Keratinocyte (primary cell): ENCODE results near the gene ANKRD60.

Experiments used
- EZH2 ChIP-seq: IDR thresholded peaks from one replicate; pipeline ENCODE4 v1.6.1; 2012; ENCODE audit warnings: inconsistent platforms, mild to moderate bottlenecking, low read length, moderate library complexity
- TF ChIP-seq, protein P1 (sequence below), 3 experiments: IDR thresholded peaks in 1 of 3; conservative IDR thresholded peaks in 1 of 3; optimal IDR thresholded peaks in 1 of 3; 2 replicates in 2 of 3; 3 replicates in 1 of 3; pipeline versions ENCODE3 to v1.5.1; 2011; ENCODE audit warnings: low read length in 3 of 3, mild to moderate bottlenecking in 3 of 3, moderate library complexity in 2 of 3, control low read depth in 1 of 3, inconsistent platforms in 1 of 3; ENCODE audit not compliant: insufficient read depth in 2 of 3; ENCODE audit errors: extremely low read depth in 1 of 3

DNA sequence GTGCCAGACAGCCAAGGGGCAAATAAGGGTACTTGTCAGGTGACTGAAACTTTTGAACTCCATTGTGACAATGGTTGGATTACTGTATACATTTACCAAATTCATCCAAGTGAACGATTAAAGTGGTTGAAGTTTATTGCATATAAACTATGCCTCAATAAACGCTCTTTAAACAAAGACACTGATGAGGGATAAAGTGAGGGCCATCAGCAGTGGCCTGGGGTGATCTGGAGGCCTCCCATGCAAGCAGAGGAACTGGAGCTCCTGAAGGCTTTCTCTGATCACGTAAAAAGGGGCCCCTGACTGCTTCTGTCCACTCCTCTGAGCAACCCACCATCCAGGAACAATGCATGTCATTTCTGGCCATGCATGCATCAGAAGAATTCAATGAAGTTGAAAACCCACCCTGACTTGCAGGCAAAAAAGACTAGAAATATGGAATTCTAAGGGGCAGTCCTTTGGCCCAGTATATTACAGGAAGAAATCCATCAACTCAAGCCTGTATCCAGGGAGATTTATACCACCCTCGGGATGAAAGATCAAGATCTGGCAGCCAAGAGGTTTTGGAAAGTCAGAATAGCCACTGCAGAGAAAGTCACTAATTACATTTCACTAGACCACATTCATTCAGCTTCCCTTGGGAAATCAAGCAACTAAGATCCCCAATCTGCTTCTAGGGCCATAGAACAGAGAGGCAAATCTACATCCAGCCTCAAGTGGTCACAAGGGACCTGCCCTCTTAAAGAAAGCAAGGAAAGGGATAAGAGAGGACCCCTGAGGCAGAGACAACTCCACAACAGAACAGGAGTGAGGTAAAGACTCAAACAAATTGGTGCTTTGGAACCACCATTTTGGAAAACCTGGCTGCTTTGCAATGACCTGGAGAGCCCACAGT, 49.4 kb upstream of the ANKRD60 start:
- TF ChIP-seq, protein P1, sequence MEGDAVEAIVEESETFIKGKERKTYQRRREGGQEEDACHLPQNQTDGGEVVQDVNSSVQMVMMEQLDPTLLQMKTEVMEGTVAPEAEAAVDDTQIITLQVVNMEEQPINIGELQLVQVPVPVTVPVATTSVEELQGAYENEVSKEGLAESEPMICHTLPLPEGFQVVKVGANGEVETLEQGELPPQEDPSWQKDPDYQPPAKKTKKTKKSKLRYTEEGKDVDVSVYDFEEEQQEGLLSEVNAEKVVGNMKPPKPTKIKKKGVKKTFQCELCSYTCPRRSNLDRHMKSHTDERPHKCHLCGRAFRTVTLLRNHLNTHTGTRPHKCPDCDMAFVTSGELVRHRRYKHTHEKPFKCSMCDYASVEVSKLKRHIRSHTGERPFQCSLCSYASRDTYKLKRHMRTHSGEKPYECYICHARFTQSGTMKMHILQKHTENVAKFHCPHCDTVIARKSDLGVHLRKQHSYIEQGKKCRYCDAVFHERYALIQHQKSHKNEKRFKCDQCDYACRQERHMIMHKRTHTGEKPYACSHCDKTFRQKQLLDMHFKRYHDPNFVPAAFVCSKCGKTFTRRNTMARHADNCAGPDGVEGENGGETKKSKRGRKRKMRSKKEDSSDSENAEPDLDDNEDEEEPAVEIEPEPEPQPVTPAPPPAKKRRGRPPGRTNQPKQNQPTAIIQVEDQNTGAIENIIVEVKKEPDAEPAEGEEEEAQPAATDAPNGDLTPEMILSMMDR (optimal IDR thresholded peaks at IDR 0.05 in 1 of 3, IDR thresholded peaks at IDR 0.05 in 1 of 3, conservative IDR thresholded peaks at IDR 0.05 in 1 of 3; ENCODE audit: extremely low read depth in 1 of 3, insufficient read depth in 2 of 3, low read length in 3 of 3): no peak
- TF ChIP-seq EZH2: no peak
